ENCODE results near the gene TNIK. TPM values are rescaled to one million over a fixed set of nuclear protein-coding genes. Genes with fewer than 3 reads are reported as not detected.

TNIK gene
- total RNA-seq, 4 donors from 2014 or later = 30.3 to 39.0 (median 36.8) TPM

- Histone ChIP-seq H3K36me3 (peaks cover 0 to 44% (median 7%) of the 10 kb centered on the region in 4 donors), H3K4me3 (no peak overlapping the region), H3K4me1 (no peaks in the 10 kb centered on the region), H3K9me3 (no peaks in the 10 kb centered on the region), H3K27me3 (no peaks in the 10 kb centered on the region), H3K27ac (replicated peaks in 1 of 4) (no peak overlapping the region)
- no peak for TF ChIP-seq POLR2A (IDR thresholded peaks at IDR 0.05; ENCODE audit: low read depth)
- no peak for TF ChIP-seq EP300 (IDR thresholded peaks at IDR 0.05)
- no peak for TF ChIP-seq POLR2AphosphoS5 (IDR thresholded peaks at IDR 0.05)
- TF ChIP-seq CTCF (IDR thresholded peaks at IDR 0.05) = no peak
- intact Hi-C loops (cut with DNase I) = no loop called here
- DNase-seq (ENCODE audit: extremely low spot score) = no peak
Observed at GRCh38 chr3:171072432-171072831, 387.8 kb downstream of the TNIK start.

DNA sequence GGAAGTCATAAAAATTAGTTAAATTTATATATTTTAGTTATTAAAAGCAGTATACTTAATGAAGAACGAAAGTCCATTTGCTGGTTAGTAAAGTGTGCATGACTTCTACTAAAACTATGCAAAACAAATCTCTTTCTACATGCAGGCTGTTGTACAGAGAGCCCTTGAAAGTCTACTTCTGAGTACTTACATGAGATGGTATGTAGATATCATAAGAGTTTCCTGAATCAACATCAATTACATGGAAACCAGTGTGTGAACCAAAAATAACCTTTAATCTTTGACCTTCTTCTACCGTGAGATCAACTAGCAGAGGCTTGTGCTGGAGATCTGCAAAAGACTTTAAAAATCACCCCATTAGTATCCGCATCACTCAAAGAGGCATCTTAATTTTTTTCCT is 391.5 kb downstream of the TNIK start:
- no peaks in the 10 kb centered on the region for H3K9me3 ChIP-seq
- intact Hi-C loops (cut with DNase I) = loop anchor here (10.0 kb wide), 1 partner anchor 396 kb away; the partner anchor contains the start of gene TNIK
- H3K27ac ChIP-seq (replicated peaks in 1 of 4) = no peak overlapping the region
- peaks cover 0 to 60% (median 5%) of the 10 kb centered on the region in 4 donors for H3K36me3 ChIP-seq
- no peak for TF ChIP-seq POLR2AphosphoS5 (IDR thresholded peaks at IDR 0.05)
- no peak for TF ChIP-seq POLR2A (IDR thresholded peaks at IDR 0.05; ENCODE audit: low read depth)
- TF ChIP-seq EP300 (IDR thresholded peaks at IDR 0.05) = no peak
- no peak for TF ChIP-seq CTCF (IDR thresholded peaks at IDR 0.05)
- 83% methylated on average over 3 of the region's 3 CpGs for WGBS
- H3K4me1 ChIP-seq = no peaks in the 10 kb centered on the region
- H3K27me3 ChIP-seq = no peaks in the 10 kb centered on the region
- H3K4me3 ChIP-seq = no peak overlapping the region
- DNase-seq (ENCODE audit: extremely low spot score) = no peak

DNA sequence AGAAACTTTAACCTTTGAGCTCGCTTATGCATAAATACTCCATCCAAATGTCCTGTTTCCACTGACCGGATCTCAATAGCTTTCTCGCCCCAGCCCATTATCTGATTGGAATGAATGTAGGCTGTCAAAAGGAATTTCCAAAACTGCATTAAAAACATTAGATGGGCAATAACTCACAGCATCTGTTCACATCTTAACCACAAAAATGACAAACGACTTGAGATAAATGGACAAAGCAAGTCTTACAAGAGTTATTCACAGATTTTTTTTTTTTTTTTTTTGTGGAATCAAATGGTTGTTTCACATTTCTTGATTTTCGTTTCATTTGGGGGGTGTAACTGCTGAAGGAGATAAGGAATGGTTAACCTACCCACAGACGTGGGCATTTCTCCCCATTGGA is 394.0 kb downstream of the TNIK start:
- 92% methylated on average over 6 of the region's 6 CpGs for WGBS
- Histone ChIP-seq H3K27ac (replicated peaks in 1 of 4) (no peak overlapping the region), H3K27me3 (no peaks in the 10 kb centered on the region), H3K36me3 (peaks cover 0 to 63% (median 6%) of the 10 kb centered on the region in 4 donors), H3K9me3 (no peaks in the 10 kb centered on the region), H3K4me3 (no peak overlapping the region), H3K4me1 (no peaks in the 10 kb centered on the region)
- DNase-seq (ENCODE audit: extremely low spot score) = no peak
- intact Hi-C loops (cut with DNase I) = loop anchor here (10.0 kb wide), 1 partner anchor 399 kb away; the partner anchor contains the start of gene TNIK
- TF ChIP-seq POLR2AphosphoS5 (IDR thresholded peaks at IDR 0.05) = no peak

GRCh38 chr3:171065732-171066131 is 394.5 kb downstream of the TNIK start:
- Histone ChIP-seq H3K9me3 (no peaks in the 10 kb centered on the region), H3K27me3 (no peaks in the 10 kb centered on the region), H3K36me3 (peaks cover 0 to 62% (median 5%) of the 10 kb centered on the region in 4 donors), H3K4me1 (no peaks in the 10 kb centered on the region), H3K4me3 (no peak overlapping the region), H3K27ac (replicated peaks in 1 of 4) (no peak overlapping the region)
- DNase-seq (ENCODE audit: extremely low spot score) = no peak
- intact Hi-C loops (cut with DNase I) = loop anchor here (10.0 kb wide), 1 partner anchor 399 kb away; the partner anchor contains the start of gene TNIK
- TF ChIP-seq CTCF (IDR thresholded peaks at IDR 0.05) (no peak), POLR2AphosphoS5 (IDR thresholded peaks at IDR 0.05) (no peak), POLR2A (IDR thresholded peaks at IDR 0.05; ENCODE audit: low read depth) (no peak), EP300 (IDR thresholded peaks at IDR 0.05) (no peak)
- 94% methylated on average over 1 of the region's 1 CpG for WGBS

DNA sequence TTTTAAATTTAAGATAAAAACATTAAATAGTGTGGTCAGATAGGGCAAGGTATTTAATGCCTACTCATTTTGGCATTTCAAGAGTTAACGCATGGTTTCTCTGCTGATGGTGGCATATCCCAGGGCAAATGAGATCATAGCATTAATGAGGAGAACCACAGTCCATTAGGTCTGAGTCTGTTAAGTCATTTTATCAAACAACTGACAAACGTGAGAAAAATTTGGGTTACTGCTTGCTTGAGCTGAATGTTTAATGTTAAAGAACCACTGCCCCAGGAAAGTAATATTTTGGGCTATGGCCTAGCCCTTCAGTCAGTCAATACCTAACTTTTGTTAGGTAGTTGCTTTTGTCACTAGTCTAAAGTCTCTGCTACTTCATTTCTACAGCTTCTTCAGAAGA is 395.7 kb downstream of the TNIK start:
- Histone ChIP-seq H3K9me3 (no peaks in the 10 kb centered on the region), H3K4me1 (no peaks in the 10 kb centered on the region), H3K4me3 (no peak overlapping the region), H3K36me3 (peaks cover 0 to 53% (median 1%) of the 10 kb centered on the region in 4 donors), H3K27me3 (no peaks in the 10 kb centered on the region), H3K27ac (replicated peaks in 1 of 4) (no peak overlapping the region)
- TF ChIP-seq POLR2AphosphoS5 (IDR thresholded peaks at IDR 0.05) (no peak), CTCF (IDR thresholded peaks at IDR 0.05) (no peak), EP300 (IDR thresholded peaks at IDR 0.05) (no peak), POLR2A (IDR thresholded peaks at IDR 0.05; ENCODE audit: low read depth) (no peak)
- intact Hi-C loops (cut with DNase I) = loop anchor here (10.0 kb wide), 1 partner anchor 400 kb away; the partner anchor contains the start of gene TNIK
- WGBS = 89% methylated on average over 2 of the region's 2 CpGs
- DNase-seq (ENCODE audit: extremely low spot score) = no peak

All from esophagus muscularis mucosa (tissue), 4 donors.